DOHH2 (cell line): ENCODE data around the gene NLE1.

ENCODE experiments used
- H3F3A ChIP-seq: fragments of 200-600 bp; sonication (generic), shearing (Covaris generic); 2 replicates; pipeline ENCODE4 v1.6.0; 2016; ENCODE audit warnings: antibody characterized with exemption, mild to moderate bottlenecking; ENCODE audit not compliant: control insufficient read depth, insufficient read depth
- H3K27ac ChIP-seq: fragments of 200-600 bp; sonication (generic); 2 replicates; pipeline ENCODE4 v1.5.1; 2014; ENCODE audit warnings: low read depth, mild to moderate bottlenecking, low read length, moderate library complexity
- H3K27me3 ChIP-seq: fragments of 200-600 bp; sonication (generic); 2 replicates; pipeline ENCODE4 v1.6.1; 2014; ENCODE audit warnings: mild to moderate bottlenecking, low read length, mixed read lengths; ENCODE audit not compliant: control insufficient read depth
- H3K36me3 ChIP-seq: fragments of 200-600 bp; sonication (generic); 2 replicates; pipeline ENCODE4 v1.6.1; 2014; ENCODE audit warnings: mild to moderate bottlenecking, low read length, moderate library complexity, mixed read lengths; ENCODE audit not compliant: control insufficient read depth
- H3K4me1 ChIP-seq: fragments of 200-600 bp; sonication (generic); 2 replicates; pipeline ENCODE4 v1.6.1; 2014; ENCODE audit warnings: mild to moderate bottlenecking, low read length, mixed read lengths; ENCODE audit not compliant: control insufficient read depth
- H3K4me2 ChIP-seq: fragments of 200-600 bp; sonication (generic); 2 replicates; pipeline ENCODE4 v1.6.0; 2014; ENCODE audit warnings: mild to moderate bottlenecking, low read length, moderate library complexity
- H3K4me3 ChIP-seq: fragments of 200-600 bp; sonication (generic); 2 replicates; pipeline ENCODE4 v1.5.1; 2014; ENCODE audit warnings: mild to moderate bottlenecking, low read length, mixed read lengths
- H3K79me2 ChIP-seq: fragments of 200-600 bp; sonication (generic); 2 replicates; pipeline ENCODE4 v1.6.1; 2014; ENCODE audit warnings: mild to moderate bottlenecking, low read length, mixed read lengths; ENCODE audit not compliant: control insufficient read depth
- H3K9me2 ChIP-seq: fragments of 200-600 bp; sonication (generic); replicated peaks from 2 replicates; pipeline ENCODE4 v1.6.1; 2014; ENCODE audit warnings: mild to moderate bottlenecking, low read length, mixed read lengths; ENCODE audit not compliant: control insufficient read depth
- H3K9me3 ChIP-seq: fragments of 200-600 bp; sonication (generic); 2 replicates; pipeline ENCODE4 v1.6.1; 2014; ENCODE audit warnings: antibody characterized with exemption, low read length, mixed read lengths; ENCODE audit not compliant: control insufficient read depth, insufficient read depth
- H4K20me1 ChIP-seq: fragments of 200-600 bp; sonication (generic); 2 replicates; pipeline ENCODE4 v1.6.0; 2014; ENCODE audit warnings: low read depth, mild to moderate bottlenecking, antibody characterized with exemption, low read length, moderate library complexity; ENCODE audit not compliant: control insufficient read depth, insufficient read depth
- CTCF ChIP-seq: fragments of 200-600 bp; sonication (generic); IDR thresholded peaks from one replicate; pipeline ENCODE4 v1.5.1; 2014; ENCODE audit warnings: antibody characterized with exemption, mild to moderate bottlenecking, low read depth, low read length; ENCODE audit not compliant: poor library complexity, severe bottlenecking
- EZH2phosphoT487 ChIP-seq: fragments of 200-600 bp; sonication (generic); IDR thresholded peaks from 2 replicates; pipeline ENCODE4 v1.6.1; 2017; ENCODE audit warnings: borderline replicate concordance, mild to moderate bottlenecking, antibody characterized with exemption, low read length, moderate library complexity, mixed read lengths

Gene NLE1

DNA sequence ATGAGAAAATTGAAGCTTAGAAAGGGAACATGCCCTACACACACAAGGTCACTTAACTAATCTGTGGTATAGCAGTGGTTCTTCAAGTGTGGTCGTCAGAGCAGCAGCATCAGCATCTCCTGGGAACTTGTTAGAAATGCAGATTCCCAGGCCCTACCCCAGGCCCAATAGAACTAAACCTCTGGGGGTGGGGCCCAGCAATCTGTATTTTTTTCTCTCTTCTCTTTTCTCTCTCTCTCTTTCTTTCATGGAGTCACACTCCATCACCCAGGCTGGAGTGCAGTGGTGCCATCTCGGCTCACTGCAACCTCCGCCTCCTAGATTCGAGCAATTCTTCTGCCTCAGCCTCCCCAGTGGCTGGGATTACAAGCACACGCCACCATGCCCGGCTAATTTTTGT is 3.9 kb downstream of the NLE1 start:
- Histone ChIP-seq H4K20me1 (no peaks in the 10 kb centered on the region), H3K9me3 (no peaks in the 10 kb centered on the region), H3K4me2 (no peak overlapping the region), H3K4me1 (peaks cover 13% of the 10 kb centered on the region), H3K36me3 (peaks cover 79% of the 10 kb centered on the region), H3K4me3 (no peak overlapping the region), H3K9me2 (no peaks in the 10 kb centered on the region), H3F3A (no peaks in the 10 kb centered on the region), H3K27ac (no peak overlapping the region), H3K27me3 (no peaks in the 10 kb centered on the region), H3K79me2 (peaks cover 41% of the 10 kb centered on the region)
- TF ChIP-seq EZH2phosphoT487: no peak
- no peak for TF ChIP-seq CTCF

- peaks cover 96% of the 10 kb centered on the region for H3K36me3 ChIP-seq
- H4K20me1 ChIP-seq: no peaks in the 10 kb centered on the region
- TF ChIP-seq CTCF: no peak
- no peak for TF ChIP-seq EZH2phosphoT487
Observed at GRCh38 chr17:35135322-35135721, 6.8 kb downstream of the NLE1 start.

GRCh38 chr17:35132816-35133550 is 9.1 kb downstream of the NLE1 start:
- H4K20me1 ChIP-seq: no peaks in the 10 kb centered on the region
- no peaks in the 10 kb centered on the region for H3K9me2 ChIP-seq
- no peak overlapping the region for H3K27ac ChIP-seq
- TF ChIP-seq CTCF: no peak
- no peaks in the 10 kb centered on the region for H3K9me3 ChIP-seq
- H3K4me1 ChIP-seq: no peaks in the 10 kb centered on the region
- H3K4me3 ChIP-seq: no peak overlapping the region
- 0 out of 2 replicates have a peak, but pooled peaks cover 4% of the 10 kb centered on the region for H3F3A ChIP-seq
- H3K4me2 ChIP-seq: no peak overlapping the region
- H3K36me3 ChIP-seq: peaks cover 81% of the 10 kb centered on the region
- H3K79me2 ChIP-seq: no peaks in the 10 kb centered on the region
- H3K27me3 ChIP-seq: no peaks in the 10 kb centered on the region

More at GRCh38 chr17:35135322-35135721, 6.8 kb downstream of the NLE1 start:
- no peaks in the 10 kb centered on the region for H3F3A ChIP-seq
- H3K4me1 ChIP-seq: peaks cover 1% of the 10 kb centered on the region
- H3K27ac ChIP-seq: no peak overlapping the region
- no peaks in the 10 kb centered on the region for H3K27me3 ChIP-seq
- no peak overlapping the region for H3K4me3 ChIP-seq
- H3K79me2 ChIP-seq: peaks cover 19% of the 10 kb centered on the region
- H3K4me2 ChIP-seq: no peak overlapping the region
- no peaks in the 10 kb centered on the region for H3K9me2 ChIP-seq
- no peaks in the 10 kb centered on the region for H3K9me3 ChIP-seq
